ENCODE data around the gene NOS2.
"Not testable (repeated sequence)": the region's sequence is repeated elsewhere in the genome, so short reads cannot be mapped to it uniquely, and the experiment has no call there.

NOS2 gene

GRCh38 chr17:27749562-27750150 lies 50.7 kb downstream of the NOS2 start:
- DNase-seq (ENCODE audit: low read depth); H3K4me3 ChIP-seq (ENCODE audit: low read length); H3K27me3 ChIP-seq (replicated peaks; ENCODE audit: control insufficient read depth, insufficient read depth, low read length): not testable (repeated sequence)

GRCh38 chr17:27748360-27748825 lies 51.9 kb downstream of the NOS2 start:
- H3K36me3 ChIP-seq (ENCODE audit: control insufficient read depth, insufficient read depth, low read length, severe bottlenecking) = no peaks in the 10 kb centered on the region
- DNase-seq (ENCODE audit: low read depth) = no peak
- peaks cover 3% of the 10 kb centered on the region for H3K27me3 ChIP-seq (replicated peaks; ENCODE audit: control insufficient read depth, insufficient read depth, low read length)
- no peak overlapping the region for H3K9ac ChIP-seq (ENCODE audit: low read length)
- H3K9me3 ChIP-seq (ENCODE audit: control insufficient read depth, low read length) = no peaks in the 10 kb centered on the region
- no peak overlapping the region for H3K4me3 ChIP-seq (ENCODE audit: low read length)
- H3K4me1 ChIP-seq (ENCODE audit: control insufficient read depth, insufficient read depth, low read length) = no peaks in the 10 kb centered on the region

More at GRCh38 chr17:27749562-27750150, 50.7 kb downstream of the NOS2 start:
- H3K36me3 ChIP-seq (ENCODE audit: control insufficient read depth, insufficient read depth, low read length, severe bottlenecking); H3K9ac ChIP-seq (ENCODE audit: low read length); H3K9me3 ChIP-seq (ENCODE audit: control insufficient read depth, low read length); H3K4me1 ChIP-seq (ENCODE audit: control insufficient read depth, insufficient read depth, low read length): not testable (repeated sequence)

GRCh38 chr17:27747462-27748359 lies 52.6 kb downstream of the NOS2 start:
- Histone ChIP-seq H3K36me3 (ENCODE audit: control insufficient read depth, insufficient read depth, low read length, severe bottlenecking) (no peaks in the 10 kb centered on the region), H3K9ac (ENCODE audit: low read length) (no peak overlapping the region), H3K27me3 (replicated peaks; ENCODE audit: control insufficient read depth, insufficient read depth, low read length) (peaks cover 3% of the 10 kb centered on the region), H3K4me1 (ENCODE audit: control insufficient read depth, insufficient read depth, low read length) (no peaks in the 10 kb centered on the region), H3K4me3 (ENCODE audit: low read length) (no peak overlapping the region), H3K9me3 (ENCODE audit: control insufficient read depth, low read length) (no peaks in the 10 kb centered on the region)
- DNase-seq (ENCODE audit: low read depth) = no peak

GRCh38 chr17:27746881-27747280 lies 53.4 kb downstream of the NOS2 start:
- Histone ChIP-seq H3K9me3 (ENCODE audit: control insufficient read depth, low read length) (no peaks in the 10 kb centered on the region), H3K27me3 (replicated peaks; ENCODE audit: control insufficient read depth, insufficient read depth, low read length) (peaks cover 3% of the 10 kb centered on the region), H3K4me1 (ENCODE audit: control insufficient read depth, insufficient read depth, low read length) (peaks cover 2% of the 10 kb centered on the region), H3K9ac (ENCODE audit: low read length) (no peak overlapping the region), H3K4me3 (ENCODE audit: low read length) (no peak overlapping the region), H3K36me3 (ENCODE audit: control insufficient read depth, insufficient read depth, low read length, severe bottlenecking) (no peaks in the 10 kb centered on the region)
- no peak for DNase-seq (ENCODE audit: low read depth)

GRCh38 chr17:27746320-27746719 lies 54.0 kb downstream of the NOS2 start:
- H3K9ac ChIP-seq (ENCODE audit: low read length); H3K4me3 ChIP-seq (ENCODE audit: low read length); H3K36me3 ChIP-seq (ENCODE audit: control insufficient read depth, insufficient read depth, low read length, severe bottlenecking); H3K27me3 ChIP-seq (replicated peaks; ENCODE audit: control insufficient read depth, insufficient read depth, low read length); H3K4me1 ChIP-seq (ENCODE audit: control insufficient read depth, insufficient read depth, low read length); H3K9me3 ChIP-seq (ENCODE audit: control insufficient read depth, low read length); DNase-seq (ENCODE audit: low read depth): not testable (repeated sequence)

GRCh38 chr17:27745207-27745830 lies 55.0 kb downstream of the NOS2 start:
- not testable (repeated sequence) for H3K4me3 ChIP-seq (ENCODE audit: low read length); H3K9me3 ChIP-seq (ENCODE audit: control insufficient read depth, low read length); H3K27me3 ChIP-seq (replicated peaks; ENCODE audit: control insufficient read depth, insufficient read depth, low read length); H3K9ac ChIP-seq (ENCODE audit: low read length); H3K36me3 ChIP-seq (ENCODE audit: control insufficient read depth, insufficient read depth, low read length, severe bottlenecking); DNase-seq (ENCODE audit: low read depth)
- peaks cover 12% of the 10 kb centered on the region for H3K4me1 ChIP-seq (ENCODE audit: control insufficient read depth, insufficient read depth, low read length)

GRCh38 chr17:27743281-27743885 lies 56.9 kb downstream of the NOS2 start:
- no peaks in the 10 kb centered on the region for H3K9me3 ChIP-seq (ENCODE audit: control insufficient read depth, low read length)
- H3K36me3 ChIP-seq (ENCODE audit: control insufficient read depth, insufficient read depth, low read length, severe bottlenecking) = no peaks in the 10 kb centered on the region
- H3K9ac ChIP-seq (ENCODE audit: low read length) = no peak overlapping the region
- peaks cover 12% of the 10 kb centered on the region for H3K4me1 ChIP-seq (ENCODE audit: control insufficient read depth, insufficient read depth, low read length)
- H3K27me3 ChIP-seq (replicated peaks; ENCODE audit: control insufficient read depth, insufficient read depth, low read length) = peaks cover 3% of the 10 kb centered on the region
- DNase-seq (ENCODE audit: low read depth) = no peak
- no peak overlapping the region for H3K4me3 ChIP-seq (ENCODE audit: low read length)

GRCh38 chr17:27741971-27742575 lies 58.3 kb downstream of the NOS2 start:
- no peaks in the 10 kb centered on the region for H3K9me3 ChIP-seq (ENCODE audit: control insufficient read depth, low read length)
- H3K4me1 ChIP-seq (ENCODE audit: control insufficient read depth, insufficient read depth, low read length) = peaks cover 12% of the 10 kb centered on the region
- no peak overlapping the region for H3K9ac ChIP-seq (ENCODE audit: low read length)
- DNase-seq (ENCODE audit: low read depth) = no peak
- H3K36me3 ChIP-seq (ENCODE audit: control insufficient read depth, insufficient read depth, low read length, severe bottlenecking) = no peaks in the 10 kb centered on the region
- peak overlapping the region; percentile 64 for H3K4me3 ChIP-seq (ENCODE audit: low read length)
- H3K27me3 ChIP-seq (replicated peaks; ENCODE audit: control insufficient read depth, insufficient read depth, low read length) = peaks cover 6% of the 10 kb centered on the region

GRCh38 chr17:27741361-27741861 lies 58.9 kb downstream of the NOS2 start:
- H3K36me3 ChIP-seq (ENCODE audit: control insufficient read depth, insufficient read depth, low read length, severe bottlenecking) = no peaks in the 10 kb centered on the region
- DNase-seq (ENCODE audit: low read depth) = no peak
- H3K27me3 ChIP-seq (replicated peaks; ENCODE audit: control insufficient read depth, insufficient read depth, low read length) = peaks cover 4% of the 10 kb centered on the region
- H3K4me3 ChIP-seq (ENCODE audit: low read length) = peak overlapping the region; percentile 64
- no peak overlapping the region for H3K9ac ChIP-seq (ENCODE audit: low read length)
- no peaks in the 10 kb centered on the region for H3K9me3 ChIP-seq (ENCODE audit: control insufficient read depth, low read length)
- H3K4me1 ChIP-seq (ENCODE audit: control insufficient read depth, insufficient read depth, low read length) = peaks cover 12% of the 10 kb centered on the region

- H3K36me3 ChIP-seq (ENCODE audit: control insufficient read depth, insufficient read depth, low read length, severe bottlenecking); DNase-seq (ENCODE audit: low read depth); H3K9me3 ChIP-seq (ENCODE audit: control insufficient read depth, low read length); H3K9ac ChIP-seq (ENCODE audit: low read length); H3K27me3 ChIP-seq (replicated peaks; ENCODE audit: control insufficient read depth, insufficient read depth, low read length); H3K4me3 ChIP-seq (ENCODE audit: low read length): not testable (repeated sequence)
- peaks cover 12% of the 10 kb centered on the region for H3K4me1 ChIP-seq (ENCODE audit: control insufficient read depth, insufficient read depth, low read length)
Measured at GRCh38 chr17:27740541-27740940, 59.8 kb downstream of the NOS2 start.

Measured in adipocyte (in vitro differentiated cells).